HepG2 (cell line): Measurements from ENCODE around the gene SMYD1. TPM values are rescaled to one million over a fixed set of nuclear protein-coding genes. Genes with fewer than 3 reads are reported as not detected.

Source experiments
- CCAR2 ChIP-seq: fragments of 200-400 bp; formaldehyde crosslinking; optimal IDR thresholded peaks from 2 replicates; pipeline ENCODE3; 2018; ENCODE audit warnings: low read depth, mild to moderate bottlenecking, low read length, moderate library complexity
- MLXIP ChIP-seq: sonication (generic); formaldehyde crosslinking; IDR thresholded peaks from 2 replicates; pipeline ENCODE4 v1.9.0; 2021; ENCODE audit warnings: missing genetic modification reagents, borderline replicate concordance
- SMC3 ChIP-seq: IDR thresholded peaks from 2 replicates; pipeline ENCODE4 v1.6.1; 2011; ENCODE audit warnings: low read length, improper control_type of control experiment
- TARDBP ChIP-seq: sonication (generic); formaldehyde crosslinking; IDR thresholded peaks from 2 replicates; pipeline ENCODE4 v1.8.0; 2022; ENCODE audit warnings: mild to moderate bottlenecking, missing genetic modification reagents
- TCF12 ChIP-seq, 2 experiments: fragments of 450-650 bp in 1 of 2; sonication (generic) in 1 of 2; formaldehyde crosslinking in 1 of 2; IDR thresholded peaks; 2 replicates each; pipeline versions ENCODE4 v1.6.1 to v1.8.0; 2017 to 2022; ENCODE audit warnings: antibody characterized with exemption in 1 of 2, mild to moderate bottlenecking in 1 of 2, missing genetic modification reagents in 1 of 2, moderate library complexity in 1 of 2
- ZBTB26 ChIP-seq: IDR thresholded peaks from 2 replicates; pipeline ENCODE4 v1.6.1; 2016; ENCODE audit warnings: missing compliant biosample characterization, missing genetic modification reagents, borderline replicate concordance
- ZNF335 ChIP-seq: sonication (generic); formaldehyde crosslinking; IDR thresholded peaks from 2 replicates; pipeline ENCODE4 v1.4.0; 2020; ENCODE audit warnings: missing genetic modification reagents
- ZNF362 ChIP-seq: sonication (generic); formaldehyde crosslinking; IDR thresholded peaks from 2 replicates; pipeline ENCODE4 v1.4.0; 2020; ENCODE audit warnings: missing genetic modification reagents, mild to moderate bottlenecking, borderline replicate concordance
- ZNF607 ChIP-seq: sonication (generic); formaldehyde crosslinking; IDR thresholded peaks from 2 replicates; pipeline ENCODE4 v1.5.1; 2020; ENCODE audit warnings: missing genetic modification reagents, mild to moderate bottlenecking, borderline replicate concordance
- ZUFSP ChIP-seq: sonication (generic); formaldehyde crosslinking; IDR thresholded peaks from 2 replicates; pipeline ENCODE4 v1.9.0; 2021; ENCODE audit warnings: missing genetic modification reagents, mild to moderate bottlenecking, borderline replicate concordance
- ZXDC ChIP-seq: sonication (generic); formaldehyde crosslinking; IDR thresholded peaks from 2 replicates; pipeline ENCODE4 v1.5.0; 2020; ENCODE audit warnings: mild to moderate bottlenecking, missing genetic modification reagents
- polyA plus RNA-seq, 8 experiments: library from polyadenylated mRNA; depleted of rRNA in 3 of 8; stranded (reverse) in 7 of 8; unstranded in 1 of 8; fragments of >200 nt; fragmentation: Illumina TruSeq in 4 of 8; extraction: Trizol in 4 of 8; gene quantifications; 2 replicates each; pipeline versions ENCODE4 v1.2.1 to v1.2.3, GENCODE V29; 2011 to 2016; ENCODE audit warnings: low read depth in 4 of 8, missing spikeins in 1 of 8, mixed read lengths in 1 of 8; ENCODE audit not compliant: insufficient read depth in 1 of 8
- total RNA-seq, 5 experiments: library from RNA; depleted of rRNA; stranded (reverse); fragments of >200 nt; fragmentation: Illumina TruSeq; extraction: Trizol; gene quantifications; 2 replicates each; pipeline ENCODE4 v1.2.3, GENCODE V29; 2016; ENCODE audit warnings: low read depth in 1 of 5

SMYD1 gene
- total and polyA plus RNA-seq, 2 of the 13 experiments (the other 11 are each of a cell fraction or from before 2014, with no cell fraction given) = not detected

GRCh38 chr2:88125924-88126771 is 58.5 kb downstream of the SMYD1 start (continued):
- TF ChIP-seq ZUFSP (no peak), TARDBP (CRISPR knock-in tag) (no peak), ZXDC (CRISPR knock-in tag) (0 out of 2 replicates have a peak, but pooled peaks have one; percentile 70), ZNF362 (CRISPR knock-in tag) (no peak), SMC3 (no peak), TCF12 (IDR thresholded peaks at IDR 0.05) (no peak), TCF12 (CRISPR knock-in tag; IDR thresholded peaks at IDR 0.05) (no peak), ZNF607 (peak; percentile 48), ZBTB26 (CRISPR knock-in tag) (no peak), ZNF335 (CRISPR knock-in tag) (no peak), CCAR2 (no peak), MLXIP (CRISPR knock-in tag) (no peak)
- TF ChIP-seq, all 625 proteins: peak for 70
